Astrocyte of the spinal cord (primary cell): ENCODE data around the gene SLIT3.

Source experiments
- DNase-seq: peaks from one replicate; pipeline ENCODE4 v3.0.0; 2011; ENCODE audit warnings: low read depth, low spot score
- H3K4me3 ChIP-seq: 2 replicates; pipeline ENCODE4 v1.5.1; 2011; ENCODE audit warnings: low read depth, mild to moderate bottlenecking, low read length, moderate library complexity
- CTCF ChIP-seq: IDR thresholded peaks from 2 replicates; pipeline ENCODE4 v1.5.1; 2012; ENCODE audit warnings: low read depth, mild to moderate bottlenecking, low read length, inconsistent platforms
- in situ Hi-C: cut with HindIII; loops from 2 replicates; pipeline ENCODE4 v1.10.0; 2017; ENCODE audit warnings: low sequenced_read_pairs

SLIT3 gene

GRCh38 chr5:168765551-168766425, 535.2 kb downstream of the SLIT3 start:
- TF ChIP-seq CTCF, result no peak
- in situ Hi-C loops, result no loop called here
- H3K4me3 ChIP-seq, result no peak overlapping the region
- DNase-seq, result peak; percentile 5

DNA sequence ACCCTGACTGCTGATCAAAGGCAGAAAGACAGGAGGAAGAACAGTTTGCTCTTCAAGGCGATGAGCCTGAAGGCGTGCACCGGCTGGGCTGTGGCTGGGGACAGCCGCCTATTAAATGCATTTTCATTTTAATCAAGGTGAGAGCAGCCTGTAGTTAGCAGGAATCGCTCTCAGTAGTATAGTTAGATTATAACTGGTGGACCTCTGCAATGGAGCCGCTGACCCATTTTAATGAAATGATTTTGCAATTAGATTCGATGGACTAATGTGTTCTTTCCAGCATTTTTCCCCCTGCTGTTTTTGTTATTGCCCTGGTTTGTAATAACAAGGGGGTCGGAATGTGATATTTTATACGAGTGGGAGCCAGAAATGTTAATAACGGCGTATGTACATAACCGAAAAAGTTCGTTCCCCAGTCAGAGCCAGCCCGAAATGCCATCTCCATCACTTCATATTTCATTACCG, 535.8 kb downstream of the SLIT3 start:
- in situ Hi-C loops, result no loop called here
- H3K4me3 ChIP-seq, result no peak overlapping the region
- DNase-seq, result no peak
- no peak for TF ChIP-seq CTCF

GRCh38 chr5:168756453-168757391, 544.2 kb downstream of the SLIT3 start:
- TF ChIP-seq CTCF, result no peak
- no peak for DNase-seq
- in situ Hi-C loops, result no loop called here
- H3K4me3 ChIP-seq, result no peak overlapping the region

GRCh38 chr5:168755548-168756093, 545.3 kb downstream of the SLIT3 start:
- in situ Hi-C loops, result no loop called here
- no peak for TF ChIP-seq CTCF
- no peak overlapping the region for H3K4me3 ChIP-seq
- no peak for DNase-seq

- in situ Hi-C loops, result no loop called here
- H3K4me3 ChIP-seq, result no peak overlapping the region
- DNase-seq, result no peak
Measured at GRCh38 chr5:168753691-168754254, 547.2 kb downstream of the SLIT3 start.

More at GRCh38 chr5:168753691-168754254, 547.2 kb downstream of the SLIT3 start:
- TF ChIP-seq CTCF, result no peak
